Endothelial cell of umbilical vein (primary cell): ENCODE results near the gene SNAI3. TPM values are rescaled to one million over a fixed set of nuclear protein-coding genes. Genes with fewer than 3 reads are reported as not detected.

Experiments used
- BruUV-seq: library from RNA; stranded (reverse); fragments of 400-500 nt; replicated peaks from 2 replicates; lab custom pipeline; 2021; lab: Mats Ljungman, UMichigan
- CTCF ChIA-PET: fragments of 300-600, 350-600 bp; sonication (Branson Sonifier 250); formaldehyde crosslinking; loops from one replicate; lab custom pipeline; 2021; ENCODE audit warnings: antibody characterized with exemption, inconsistent platforms; lab: Charles Lee
- POLR2A ChIA-PET: fragments of 300-600, 350-600 bp; sonication (Branson Sonifier 250); formaldehyde crosslinking; loops from one replicate; lab custom pipeline; 2021; ENCODE audit warnings: antibody characterized with exemption, inconsistent platforms; lab: Charles Lee
- DNase-seq: peaks from one replicate; pipeline ENCODE4 v3.0.0-alpha.2; 2011; ENCODE audit warnings: low read depth, low spot score
- FAIRE-seq: peaks from 2 replicates; lab custom pipeline; 2011; peaks lifted over from hg19 to GRCh38; lab: Jason Lieb, UNC
- H2AFZ ChIP-seq: 2 replicates; pipeline ENCODE4 v1.6.0; 2012; ENCODE audit warnings: low read depth, low read length, control low read depth, inconsistent platforms
- H3K27ac ChIP-seq: 2 replicates; pipeline ENCODE4 v1.5.1; 2011; ENCODE audit warnings: low read depth, mild to moderate bottlenecking, control low read depth, low read length, moderate library complexity; ENCODE audit not compliant: insufficient read depth
- H3K27me3 ChIP-seq, 2 experiments: 2 replicates each; pipeline versions ENCODE4 v1.6.0 to v1.6.1; 2011; ENCODE audit warnings: low read length in 2 of 2, mixed read lengths in 1 of 2; ENCODE audit not compliant: control insufficient read depth in 2 of 2, insufficient read depth in 2 of 2
- H3K36me3 ChIP-seq, 2 experiments: 2 replicates in 1 of 2; 3 replicates in 1 of 2; pipeline ENCODE4 v1.5.1; 2011; ENCODE audit warnings: low read length in 2 of 2, mild to moderate bottlenecking in 1 of 2, moderate library complexity in 1 of 2; ENCODE audit not compliant: control insufficient read depth in 2 of 2, insufficient read depth in 2 of 2; ENCODE audit errors: extremely low read depth in 1 of 2
- H3K4me1 ChIP-seq: 3 replicates; pipeline ENCODE4 v1.5.1; 2011; ENCODE audit warnings: mild to moderate bottlenecking, low read length; ENCODE audit not compliant: control insufficient read depth, insufficient read depth; ENCODE audit errors: extremely low read depth
- H3K4me2 ChIP-seq: 2 replicates; pipeline ENCODE4 v1.6.1; 2011; ENCODE audit warnings: low read length, control low read depth, mixed read lengths; ENCODE audit not compliant: insufficient read depth
- H3K4me3 ChIP-seq, 3 experiments: fragments of 200-600 bp in 1 of 3; sonication (generic), shearing (Covaris generic) in 1 of 3; replicated peaks in 1 of 3; 2 replicates each; pipeline ENCODE4 v1.5.1; 2011 to 2016; ENCODE audit warnings: control low read depth in 3 of 3, low read length in 3 of 3, mild to moderate bottlenecking in 2 of 3, inconsistent platforms in 1 of 3, low read depth in 1 of 3, moderate library complexity in 1 of 3; ENCODE audit not compliant: insufficient read depth in 1 of 3
- H3K79me2 ChIP-seq: 2 replicates; pipeline ENCODE4 v1.6.0; 2012; ENCODE audit warnings: low read length, inconsistent platforms; ENCODE audit not compliant: control insufficient read depth, insufficient read depth
- H3K9ac ChIP-seq: replicated peaks from 2 replicates; pipeline ENCODE3; 2011; ENCODE audit warnings: low read length, control low read depth; ENCODE audit not compliant: insufficient read depth; ENCODE audit errors: extremely low read depth
- H3K9me1 ChIP-seq: replicated peaks from 3 replicates; pipeline ENCODE4 v1.6.0; 2011; ENCODE audit warnings: mild to moderate bottlenecking, low read length; ENCODE audit not compliant: control insufficient read depth, insufficient read depth; ENCODE audit errors: extremely low read depth
- H3K9me3 ChIP-seq: replicated peaks from 2 replicates; pipeline ENCODE4 v1.5.1; 2012; ENCODE audit warnings: low read length, inconsistent platforms; ENCODE audit not compliant: control insufficient read depth, insufficient read depth
- H4K20me1 ChIP-seq: replicated peaks from 2 replicates; pipeline ENCODE3; 2011; ENCODE audit warnings: mild to moderate bottlenecking, low read length; ENCODE audit not compliant: control insufficient read depth, insufficient read depth; ENCODE audit errors: extremely low read depth
- CTCF ChIP-seq, 2 donors: IDR thresholded peaks; 1 replicate in 1 of 2; 2 replicates in 1 of 2; pipeline ENCODE4 v1.5.1; 2011; ENCODE audit warnings: low read length in 2 of 2, mild to moderate bottlenecking in 2 of 2, moderate library complexity in 2 of 2, control low read depth in 1 of 2, inconsistent platforms in 1 of 2, low read depth in 1 of 2; ENCODE audit not compliant: insufficient read depth in 1 of 2; ENCODE audit errors: extremely low read depth in 1 of 2
- EZH2 ChIP-seq: IDR thresholded peaks from 2 replicates; pipeline ENCODE4 v1.6.1; 2012; ENCODE audit warnings: borderline replicate concordance, low read depth, mild to moderate bottlenecking, moderate library complexity, low read length, inconsistent platforms; ENCODE audit not compliant: severe bottlenecking
- FOS ChIP-seq: IDR thresholded peaks from 2 replicates; pipeline ENCODE4 v1.6.1; 2011; ENCODE audit warnings: mild to moderate bottlenecking, low read length, moderate library complexity, borderline replicate concordance; ENCODE audit not compliant: insufficient read depth
- GATA2 ChIP-seq: IDR thresholded peaks from 2 replicates; pipeline ENCODE4 v1.7.0; 2011; ENCODE audit warnings: low read depth, mild to moderate bottlenecking, moderate library complexity, mixed read lengths, low read length; ENCODE audit not compliant: insufficient read length, insufficient read depth
- JUN ChIP-seq: IDR thresholded peaks from 2 replicates; pipeline ENCODE4 v1.6.1; 2011; ENCODE audit warnings: borderline replicate concordance, low read depth; ENCODE audit not compliant: insufficient read length, insufficient read depth
- MYC ChIP-seq: IDR thresholded peaks from one replicate; pipeline ENCODE4 v1.6.1; 2011; ENCODE audit warnings: mild to moderate bottlenecking, low read depth, low read length
- POLR2A ChIP-seq: IDR thresholded peaks from 2 replicates; pipeline ENCODE4 v1.6.1; 2012; ENCODE audit warnings: low read depth, mild to moderate bottlenecking, control low read depth, low read length
- POLR2AphosphoS5 ChIP-seq: IDR thresholded peaks from 2 replicates; pipeline ENCODE4 v1.6.1; 2012; ENCODE audit warnings: low read depth, mild to moderate bottlenecking, control low read depth, low read length, moderate library complexity; ENCODE audit not compliant: insufficient read depth
- dilution Hi-C: fragments of 300-500 bp; cut with MboI; formaldehyde crosslinking; loops from one replicate; pipeline ENCODE4 v1.15.0; 2019; ENCODE audit warnings: low sequenced_read_pairs; ENCODE audit not compliant: extremely low pct_ligation_motif_present
- intact Hi-C: fragments of 100-400 bp; cut with micrococcal nuclease; formaldehyde crosslinking; loops from one replicate; pipeline ENCODE4 v1.10.0; 2022
- polyA plus RNA-seq, 4 experiments: library from polyadenylated mRNA; depleted of rRNA in 3 of 4; stranded (reverse) in 3 of 4; unstranded in 1 of 4; fragments of >200 nt; gene quantifications; 2 replicates each; pipeline versions ENCODE4 v1.2.1 to v1.2.3, GENCODE V29; 2011 to 2012; ENCODE audit warnings: missing spikeins in 1 of 4
- total RNA-seq: library from RNA; stranded (reverse); gene quantifications from 2 replicates; pipeline ENCODE4 v1.2.3, GENCODE V29; 2021
- TF ChIP-seq, protein P1 (sequence below): IDR thresholded peaks from 2 replicates; pipeline ENCODE4 v1.6.1; 2011; ENCODE audit not compliant: insufficient read depth, insufficient read length

Gene SNAI3
- total and polyA plus RNA-seq, 2 donors (not counting 3 experiments of a cell fraction or from before 2014, with no cell fraction given): 0.30 to 0.31 TPM

DNA sequence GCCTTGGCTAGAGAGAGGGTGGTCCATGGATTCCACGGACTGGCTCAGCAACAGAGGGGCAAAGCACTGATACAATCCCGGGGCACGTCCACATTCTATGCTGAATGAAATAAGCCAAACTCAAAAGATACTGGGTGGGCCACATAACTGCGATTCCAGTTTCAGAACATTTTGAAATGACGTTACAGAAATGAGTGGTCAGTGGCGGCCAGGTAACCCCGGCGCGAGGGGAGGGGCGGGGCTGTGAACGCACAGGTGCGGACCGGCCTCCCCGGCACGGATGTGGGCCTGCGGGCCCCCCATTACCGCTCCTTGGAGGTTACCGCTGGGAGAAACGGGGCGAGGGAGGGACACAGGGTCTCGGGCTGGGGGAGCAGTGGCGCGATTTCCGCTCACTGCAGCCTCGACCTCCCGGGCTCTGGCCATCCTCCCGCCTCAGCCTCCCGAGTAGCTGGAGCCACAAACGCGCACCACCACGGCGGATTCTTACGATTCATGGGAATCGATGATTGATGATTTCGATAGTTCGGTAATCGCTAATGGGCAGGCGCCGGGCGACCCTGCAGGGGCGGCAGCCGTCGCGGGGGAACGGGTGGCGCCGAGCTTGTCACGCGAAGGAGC lies 24.0 kb downstream of the SNAI3 start:
- Histone ChIP-seq H3K9me3 (no peaks in the 10 kb centered on the region), H4K20me1 (no peaks in the 10 kb centered on the region), H3K27me3 (no peaks in the 10 kb centered on the region), H3K36me3 (peaks cover 0 to 4% of the 10 kb centered on the region in 2 experiments), H3K79me2 (peaks cover 40% of the 10 kb centered on the region), H2AFZ (peak overlapping the region; percentile 53), H3K4me2 (peak overlapping the region; percentile 79), H3K9me1 (no peaks in the 10 kb centered on the region), H3K27ac (peak overlapping the region; percentile 52), H3K4me1 (peaks cover 20% of the 10 kb centered on the region), H3K9ac (peak overlapping the region; percentile 66), H3K4me3 (peak overlapping the region; percentile 75 to 78 (median 77))
- no peak for DNase-seq
- POLR2A ChIA-PET: interaction anchor here (0.5 to 1.8 kb wide), 2 partner anchors 13 to 41 kb away, joined by 3 to 4 read pairs; no protein-coding TSS in a partner anchor
- CTCF ChIA-PET: interaction anchor here (1.0 to 1.4 kb wide), 4 partner anchors 34 to 75 kb away, joined by 3 to 5 read pairs (median 4); no protein-coding TSS in a partner anchor
- intact Hi-C loops (loop anchor here (2.0 kb wide), 3 partner anchors 24 to 38 kb away; partner anchors contain the start of gene SNAI3), dilution Hi-C loops (no loop called here)
- no peak for TF ChIP-seq MYC
- TF ChIP-seq CTCF (IDR thresholded peaks at IDR 0.05; ENCODE audit: extremely low read depth in 1 of 2, insufficient read depth in 1 of 2, low read depth in 1 of 2, low read length in 2 of 2): no peak
- no peak for TF ChIP-seq POLR2AphosphoS5
- TF ChIP-seq EZH2: no peak
- TF ChIP-seq GATA2: no peak
- TF ChIP-seq JUN: no peak
- TF ChIP-seq, protein P1, sequence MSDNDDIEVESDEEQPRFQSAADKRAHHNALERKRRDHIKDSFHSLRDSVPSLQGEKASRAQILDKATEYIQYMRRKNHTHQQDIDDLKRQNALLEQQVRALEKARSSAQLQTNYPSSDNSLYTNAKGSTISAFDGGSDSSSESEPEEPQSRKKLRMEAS: no peak
- no peak for TF ChIP-seq FOS
- TF ChIP-seq POLR2A: no peak
- BruUV-seq: TSS peak; percentile 49
- FAIRE-seq: no peak
